Natural killer cell (primary cell): ENCODE results near the gene KCTD20. TPM values are rescaled to one million over a fixed set of nuclear protein-coding genes. Genes with fewer than 3 reads are reported as not detected.

Experiments
- ATAC-seq, 3 donors: fragments of 150-1000 bp in 2 of 3; fragments of 200-7000 bp in 1 of 3; cut with Tn5 transposase; 1 replicate in 1 of 3; 2 replicates in 2 of 3; pipeline ENCODE4 v1.10.0; 2021; ENCODE audit warnings: mild to moderate bottlenecking in 2 of 3, moderate library complexity in 2 of 3
- DNase-seq, 2 donors: peaks; one replicate each; pipeline versions ENCODE4 v3.0.0 to v3.0.0-alpha.2; 2013 to 2021; ENCODE audit warnings: mixed read lengths in 1 of 2
- H3K27ac ChIP-seq: one replicate; pipeline ENCODE4 v1.5.1; 2013; ENCODE audit warnings: mild to moderate bottlenecking, low read length
- H3K27me3 ChIP-seq: one replicate; pipeline ENCODE4 v1.6.1; 2013; ENCODE audit warnings: low read length; ENCODE audit not compliant: control insufficient read depth, insufficient read depth
- H3K36me3 ChIP-seq: one replicate; pipeline ENCODE4 v1.6.1; 2013; ENCODE audit warnings: low read length; ENCODE audit not compliant: control insufficient read depth, insufficient read depth
- H3K4me1 ChIP-seq: one replicate; pipeline ENCODE4 v1.6.1; 2013; ENCODE audit warnings: low read length; ENCODE audit not compliant: control insufficient read depth, insufficient read depth
- H3K4me3 ChIP-seq: one replicate; pipeline ENCODE4 v1.5.1; 2013; ENCODE audit warnings: low read length
- H3K9me3 ChIP-seq: one replicate; pipeline ENCODE4 v1.6.1; 2013; ENCODE audit warnings: low read length; ENCODE audit not compliant: control insufficient read depth, insufficient read depth
- H3K27ac Mint-ChIP-seq, 2 donors: one replicate each; pipeline ENCODE4 v1.8.0; 2022; ENCODE audit warnings: mild to moderate bottlenecking in 2 of 2, mixed read lengths in 2 of 2, moderate library complexity in 1 of 2
- H3K27me3 Mint-ChIP-seq, 2 donors: one replicate each; pipeline ENCODE4 v1.8.0; 2022; ENCODE audit warnings: low read depth in 2 of 2, mixed read lengths in 2 of 2
- H3K36me3 Mint-ChIP-seq: one replicate; pipeline ENCODE4 v1.8.0; 2022; ENCODE audit warnings: mixed read lengths
- H3K4me1 Mint-ChIP-seq, 2 donors: one replicate each; pipeline ENCODE4 v1.8.0; 2022; ENCODE audit warnings: mixed read lengths in 2 of 2
- H3K4me3 Mint-ChIP-seq: one replicate; pipeline ENCODE4 v1.8.0; 2022; ENCODE audit warnings: mild to moderate bottlenecking, moderate library complexity, mixed read lengths
- H3K9me3 Mint-ChIP-seq, 2 donors: one replicate each; pipeline ENCODE4 v1.8.0; 2022; ENCODE audit warnings: mixed read lengths in 2 of 2
- CTCF ChIP-seq: fragments of 200-600 bp; IDR thresholded peaks from one replicate; pipeline ENCODE4 v1.8.0; 2022; ENCODE audit warnings: antibody characterized with exemption
- WGBS: methylation state at CpG from one replicate; pipeline ENCODE4 v1.1.7; 2013; ENCODE audit warnings: missing lambda C conversion rate; ENCODE audit not compliant: insufficient coverage; 5-methylcytosine and 5-hydroxymethylcytosine counted together
- intact Hi-C: fragments of 100-400 bp; cut with micrococcal nuclease; formaldehyde crosslinking; loops from one replicate; pipeline ENCODE4 v1.14.2; 2022
- total RNA-seq, 4 donors: library from RNA; stranded (reverse); fragments of 120-200 nt in 1 of 4; gene quantifications; one replicate each; pipeline versions ENCODE4 v1.2.3 to v1.2.4, GENCODE V29; 2013 to 2022

KCTD20 gene
- total RNA-seq, 3 donors from 2014 or later (not counting 1 experiment from before 2014, with no cell fraction given), result 37.7 to 43.5 (median 43.2) TPM

- intact Hi-C loops, result no loop called here
- no peak for DNase-seq
- Histone ChIP-seq H3K4me3 (no peak overlapping the region), H3K4me1 (no peaks in the 10 kb centered on the region), H3K9me3 (no peaks in the 10 kb centered on the region), H3K27me3 (no peaks in the 10 kb centered on the region), H3K36me3 (peaks cover 83% of the 10 kb centered on the region), H3K27ac (no peak overlapping the region)
- Mint-ChIP-seq H3K9me3 (no peaks in the 10 kb centered on the region), H3K27me3 (no peaks in the 10 kb centered on the region), H3K27ac (peak overlapping the region; percentile 34 to 75), H3K4me1 (peaks cover 25 to 32% of the 10 kb centered on the region in 2 donors), H3K36me3 (peaks cover 26% of the 10 kb centered on the region), H3K4me3 (no peak overlapping the region)
- no peak for TF ChIP-seq CTCF
- no peak for ATAC-seq
- 83% methylated on average over 1 of the region's 6 CpGs for WGBS
Measured at GRCh38 chr6:36505744-36506534, 63.1 kb downstream of the KCTD20 start.

- Mint-ChIP-seq H3K9me3 (no peaks in the 10 kb centered on the region), H3K4me3 (no peak overlapping the region), H3K4me1 (peaks cover 25 to 32% of the 10 kb centered on the region in 2 donors), H3K27me3 (no peaks in the 10 kb centered on the region), H3K27ac (peak overlapping the region; percentile 34 to 75), H3K36me3 (peaks cover 26% of the 10 kb centered on the region)
- DNase-seq, result no peak
- Histone ChIP-seq H3K4me3 (no peak overlapping the region), H3K9me3 (no peaks in the 10 kb centered on the region), H3K27me3 (no peaks in the 10 kb centered on the region), H3K36me3 (peaks cover 88% of the 10 kb centered on the region), H3K4me1 (no peaks in the 10 kb centered on the region), H3K27ac (no peak overlapping the region)
- 100% methylated on average over 1 of the region's 2 CpGs for WGBS
- no peak for TF ChIP-seq CTCF
- no peak for ATAC-seq
- intact Hi-C loops, result no loop called here
Measured at GRCh38 chr6:36506611-36507010, 63.8 kb downstream of the KCTD20 start.

GRCh38 chr6:36508532-36508931 lies 65.7 kb downstream of the KCTD20 start:
- Mint-ChIP-seq H3K4me1 (peaks cover 25 to 31% of the 10 kb centered on the region in 2 donors), H3K27ac (peak overlapping the region in 1 of 2 donors; percentile 34), H3K27me3 (no peaks in the 10 kb centered on the region), H3K9me3 (no peaks in the 10 kb centered on the region), H3K4me3 (no peak overlapping the region), H3K36me3 (peaks cover 20% of the 10 kb centered on the region)
- no peak for DNase-seq
- TF ChIP-seq CTCF, result no peak
- no peaks in the 10 kb centered on the region for H3K4me1 ChIP-seq
- H3K27ac ChIP-seq, result no peak overlapping the region
- 98% methylated on average over 10 of the region's 10 CpGs for WGBS
- no peaks in the 10 kb centered on the region for H3K9me3 ChIP-seq
- H3K36me3 ChIP-seq, result peaks cover 85% of the 10 kb centered on the region
- no peak for ATAC-seq
- intact Hi-C loops, result no loop called here
- H3K27me3 ChIP-seq, result no peaks in the 10 kb centered on the region
- H3K4me3 ChIP-seq, result no peak overlapping the region
